Fibroblast of skin of left quadriceps (primary cell): Measurements from ENCODE around the gene MAP1B.

Experiments
- DNase-seq, 2 experiments: peaks; one replicate each; pipeline ENCODE4 v3.0.0-alpha.2; 2013; ENCODE audit warnings: low read depth in 2 of 2

The MAP1B gene

GRCh38 chr5:72191404-72191803 is 84.1 kb downstream of the MAP1B start:
- no peak for DNase-seq

- no peak for DNase-seq
Measured at GRCh38 chr5:72194846-72195245, 87.6 kb downstream of the MAP1B start.

- DNase-seq = no peak
Measured at GRCh38 chr5:72195581-72195980, 88.3 kb downstream of the MAP1B start.

- no peak for DNase-seq
Measured at GRCh38 chr5:72197393-72197792, 90.1 kb downstream of the MAP1B start.

GRCh38 chr5:72199681-72200080 is 92.4 kb downstream of the MAP1B start:
- DNase-seq = no peak

GRCh38 chr5:72202331-72202825 is 95.1 kb downstream of the MAP1B start:
- DNase-seq = no peak

GRCh38 chr5:72203251-72203845 is 96.1 kb downstream of the MAP1B start:
- DNase-seq = no peak

- DNase-seq = no peak
Measured at GRCh38 chr5:72204946-72205345, 97.7 kb downstream of the MAP1B start.

GRCh38 chr5:72205431-72206009 is 98.2 kb downstream of the MAP1B start:
- no peak for DNase-seq

GRCh38 chr5:72206160-72206559 is 98.9 kb downstream of the MAP1B start:
- no peak for DNase-seq

- DNase-seq = no peak
Measured at GRCh38 chr5:72206994-72207393, 99.7 kb downstream of the MAP1B start.

GRCh38 chr5:72208324-72208926 is 101.2 kb downstream of the MAP1B start:
- DNase-seq = no peak

- peak; percentile 45 to 49 for DNase-seq
Measured at GRCh38 chr5:72209147-72210115, 102.2 kb downstream of the MAP1B start.

- peak; percentile 72 to 76 for DNase-seq
Measured at GRCh38 chr5:72210888-72211678, 103.8 kb downstream of the MAP1B start.

- no peak for DNase-seq
Measured at GRCh38 chr5:72212171-72212570, 104.9 kb downstream of the MAP1B start.

- no peak for DNase-seq
Measured at GRCh38 chr5:72213482-72213881, 106.2 kb downstream of the MAP1B start.

- no peak for DNase-seq
Measured at GRCh38 chr5:72214168-72214567, 106.9 kb downstream of the MAP1B start.

GRCh38 chr5:72216756-72217155 is 109.5 kb downstream of the MAP1B start:
- no peak for DNase-seq

- DNase-seq = no peak
Measured at GRCh38 chr5:72221099-72221498, 113.8 kb downstream of the MAP1B start.

GRCh38 chr5:72221541-72221940 is 114.3 kb downstream of the MAP1B start:
- no peak for DNase-seq

GRCh38 chr5:72222521-72222920 is 115.2 kb downstream of the MAP1B start:
- DNase-seq = no peak
